ENCODE data around the gene PTPN3. TPM values are rescaled to one million over a fixed set of nuclear protein-coding genes. Genes with fewer than 3 reads are reported as not detected.

Gene PTPN3
- total RNA-seq, 3 donors from 2014 or later: 13.2 to 30.3 (median 25.8) TPM

DNA sequence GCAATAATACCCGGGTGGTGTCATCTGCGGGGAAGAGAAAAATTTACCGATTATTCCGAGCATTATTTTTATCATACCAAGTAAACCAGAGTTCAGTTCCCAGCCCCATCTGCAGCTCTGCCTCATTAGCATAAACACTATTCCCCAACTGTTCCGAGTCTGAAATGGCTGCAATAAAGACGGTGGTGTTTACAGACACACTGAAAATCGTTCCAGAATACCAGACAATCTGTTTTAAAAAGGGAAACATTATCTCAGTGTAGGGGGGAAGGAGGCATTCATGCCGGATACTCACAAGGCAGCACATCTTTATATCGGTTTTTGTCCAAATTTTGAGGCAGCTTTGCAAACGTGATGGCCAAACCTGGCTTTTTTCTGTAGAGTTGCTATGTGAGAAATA lies 106.9 kb downstream of the PTPN3 start:
- no peak for ATAC-seq
- intact Hi-C loops (cut with DNase I, micrococcal nuclease): no loop called here
- H3K36me3 ChIP-seq (ENCODE audit: low read depth): no peaks in the 10 kb centered on the region
- no peak overlapping the region for H3K4me3 ChIP-seq
- TF ChIP-seq, protein P1, sequence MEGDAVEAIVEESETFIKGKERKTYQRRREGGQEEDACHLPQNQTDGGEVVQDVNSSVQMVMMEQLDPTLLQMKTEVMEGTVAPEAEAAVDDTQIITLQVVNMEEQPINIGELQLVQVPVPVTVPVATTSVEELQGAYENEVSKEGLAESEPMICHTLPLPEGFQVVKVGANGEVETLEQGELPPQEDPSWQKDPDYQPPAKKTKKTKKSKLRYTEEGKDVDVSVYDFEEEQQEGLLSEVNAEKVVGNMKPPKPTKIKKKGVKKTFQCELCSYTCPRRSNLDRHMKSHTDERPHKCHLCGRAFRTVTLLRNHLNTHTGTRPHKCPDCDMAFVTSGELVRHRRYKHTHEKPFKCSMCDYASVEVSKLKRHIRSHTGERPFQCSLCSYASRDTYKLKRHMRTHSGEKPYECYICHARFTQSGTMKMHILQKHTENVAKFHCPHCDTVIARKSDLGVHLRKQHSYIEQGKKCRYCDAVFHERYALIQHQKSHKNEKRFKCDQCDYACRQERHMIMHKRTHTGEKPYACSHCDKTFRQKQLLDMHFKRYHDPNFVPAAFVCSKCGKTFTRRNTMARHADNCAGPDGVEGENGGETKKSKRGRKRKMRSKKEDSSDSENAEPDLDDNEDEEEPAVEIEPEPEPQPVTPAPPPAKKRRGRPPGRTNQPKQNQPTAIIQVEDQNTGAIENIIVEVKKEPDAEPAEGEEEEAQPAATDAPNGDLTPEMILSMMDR (IDR thresholded peaks at IDR 0.05): no peak
- H3K4me1 ChIP-seq (ENCODE audit: low read depth): no peaks in the 10 kb centered on the region
- H3K9me3 ChIP-seq: no peaks in the 10 kb centered on the region
- no peak for DNase-seq

DNA sequence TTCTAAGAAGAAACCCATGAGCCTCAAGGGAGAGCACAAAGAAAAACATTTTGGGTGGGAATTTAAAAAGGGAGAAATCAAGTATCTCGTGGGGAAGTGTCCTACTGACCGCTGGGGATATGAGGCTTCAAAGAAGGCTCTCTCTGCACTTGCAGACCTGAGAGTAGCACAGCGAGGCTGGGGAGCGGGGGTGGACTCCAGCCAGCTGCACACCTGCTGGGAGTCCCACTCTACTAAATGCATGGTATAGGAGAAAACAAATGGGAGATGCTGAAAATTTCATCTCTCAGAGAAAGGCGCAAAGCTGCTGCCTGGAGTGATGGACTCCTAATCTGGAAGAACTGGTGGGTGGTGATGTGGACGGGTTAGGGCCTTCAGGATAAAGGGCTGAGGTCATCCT lies 110.3 kb downstream of the PTPN3 start:
- DNase-seq (no peak), ATAC-seq (no peak)
- intact Hi-C loops (cut with DNase I, micrococcal nuclease): no loop called here
- H3K9me3 ChIP-seq: no peaks in the 10 kb centered on the region
- TF ChIP-seq, protein P1 (IDR thresholded peaks at IDR 0.05): no peak
- no peak overlapping the region for H3K4me3 ChIP-seq
- no peaks in the 10 kb centered on the region for H3K4me1 ChIP-seq (ENCODE audit: low read depth)
- H3K36me3 ChIP-seq (ENCODE audit: low read depth): no peaks in the 10 kb centered on the region

DNA sequence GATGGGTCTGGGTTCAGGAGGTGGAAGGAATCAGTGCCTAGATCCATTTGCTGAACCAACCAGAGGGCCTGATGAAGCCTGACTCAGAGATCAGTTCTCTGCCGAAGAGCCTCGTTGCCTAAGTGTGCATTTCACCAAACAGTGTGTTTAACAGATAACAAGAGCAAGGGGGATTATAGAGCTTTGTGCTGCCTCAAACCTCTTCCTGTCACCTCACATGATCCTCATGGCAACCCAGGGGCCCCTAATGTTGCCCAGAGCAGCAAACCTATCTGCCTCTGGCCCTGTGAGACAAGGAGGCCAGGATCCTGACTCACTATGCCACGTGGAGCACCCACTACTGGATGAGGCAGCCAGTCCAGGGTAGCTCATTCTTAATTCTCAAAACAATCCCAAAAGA lies 110.9 kb downstream of the PTPN3 start:
- ATAC-seq (no peak), DNase-seq (no peak)
- TF ChIP-seq, protein P1 (IDR thresholded peaks at IDR 0.05): no peak
- no peaks in the 10 kb centered on the region for H3K4me1 ChIP-seq (ENCODE audit: low read depth)
- no peaks in the 10 kb centered on the region for H3K9me3 ChIP-seq
- intact Hi-C loops (cut with DNase I, micrococcal nuclease): no loop called here
- H3K36me3 ChIP-seq (ENCODE audit: low read depth): no peaks in the 10 kb centered on the region
- H3K4me3 ChIP-seq: no peak overlapping the region

DNA sequence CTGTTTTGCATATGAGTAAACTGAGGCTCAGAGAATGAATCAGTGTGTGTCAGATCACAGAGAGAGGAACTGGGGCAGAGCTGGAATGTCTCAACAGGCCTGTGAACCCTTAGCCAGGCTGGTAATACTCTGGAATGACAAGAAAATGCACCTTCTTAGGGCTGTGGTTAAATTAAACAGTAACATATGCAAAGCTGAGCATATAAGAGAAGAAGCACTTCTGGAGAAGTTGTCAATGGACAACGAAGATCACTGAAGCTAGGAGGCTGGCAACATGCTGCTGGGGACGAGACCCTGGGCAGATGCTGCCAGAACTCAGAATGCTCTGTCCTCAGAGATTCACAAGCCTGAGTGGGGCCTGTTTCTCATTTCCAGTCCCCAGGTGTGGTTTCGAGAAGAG lies 112.6 kb downstream of the PTPN3 start:
- Histone ChIP-seq H3K36me3 (ENCODE audit: low read depth) (no peaks in the 10 kb centered on the region), H3K4me1 (ENCODE audit: low read depth) (no peaks in the 10 kb centered on the region), H3K9me3 (no peaks in the 10 kb centered on the region), H3K4me3 (no peak overlapping the region)
- intact Hi-C loops (cut with DNase I, micrococcal nuclease): no loop called here
- DNase-seq (no peak), ATAC-seq (no peak)
- TF ChIP-seq, protein P1 (IDR thresholded peaks at IDR 0.05): no peak

DNA sequence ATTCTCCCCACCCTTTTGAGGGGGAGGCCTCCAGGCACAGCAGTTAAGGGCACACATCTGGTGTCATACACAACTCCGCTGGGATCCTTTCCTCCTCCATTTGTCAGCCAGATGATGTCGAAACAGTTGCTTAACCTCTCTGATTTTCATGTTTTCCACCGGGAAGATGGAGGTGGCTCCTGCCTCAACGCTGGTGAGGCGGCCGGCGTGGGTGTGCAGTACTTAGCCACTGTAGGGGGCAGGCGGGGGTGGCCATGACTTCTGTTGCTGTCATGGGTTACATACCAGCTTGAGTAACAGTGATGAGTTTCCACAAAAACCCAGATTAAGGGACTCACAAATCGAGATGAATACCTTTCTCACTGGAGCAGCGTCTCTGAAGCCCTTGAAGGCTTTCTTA lies 114.2 kb downstream of the PTPN3 start:
- intact Hi-C loops (cut with DNase I, micrococcal nuclease): no loop called here
- Histone ChIP-seq H3K36me3 (ENCODE audit: low read depth) (no peaks in the 10 kb centered on the region), H3K4me1 (ENCODE audit: low read depth) (peaks cover 4% of the 10 kb centered on the region), H3K9me3 (no peaks in the 10 kb centered on the region), H3K4me3 (no peak overlapping the region)
- ATAC-seq (no peak), DNase-seq (no peak)
- TF ChIP-seq, protein P1 (IDR thresholded peaks at IDR 0.05): no peak

DNA sequence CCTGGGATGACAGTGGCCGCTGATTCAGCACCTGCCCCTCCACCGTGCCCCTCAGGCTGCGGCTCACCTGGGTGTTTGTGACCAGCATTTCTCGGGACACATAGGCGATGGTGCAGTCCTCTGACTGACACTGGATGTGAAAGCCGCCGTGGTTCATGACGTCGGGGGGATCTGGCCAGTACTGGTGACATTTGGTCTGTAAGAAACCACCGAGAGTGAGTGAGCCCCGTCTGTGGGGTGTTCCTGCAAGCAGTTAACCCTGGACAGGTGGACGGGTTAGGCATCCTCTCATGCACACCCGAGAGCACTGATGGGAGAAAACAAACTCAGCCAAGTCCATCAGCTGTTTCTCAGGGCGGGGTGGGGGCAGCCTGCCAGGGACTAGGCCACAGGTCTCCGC lies 114.8 kb downstream of the PTPN3 start:
- TF ChIP-seq, protein P1 (IDR thresholded peaks at IDR 0.05): no peak
- H3K4me1 ChIP-seq (ENCODE audit: low read depth): peaks cover 4% of the 10 kb centered on the region
- H3K36me3 ChIP-seq (ENCODE audit: low read depth): no peaks in the 10 kb centered on the region
- no peak overlapping the region for H3K4me3 ChIP-seq
- ATAC-seq (no peak), DNase-seq (no peak)
- intact Hi-C loops (cut with DNase I, micrococcal nuclease): no loop called here
- no peaks in the 10 kb centered on the region for H3K9me3 ChIP-seq
